Lower leg skin (tissue), 4 donors: ENCODE data around the gene PPP4R2. TPM values are rescaled to one million over a fixed set of nuclear protein-coding genes. Genes with fewer than 3 reads are reported as not detected.

Experiments used
- DNase-seq, 2 donors: peaks; one replicate each; pipeline ENCODE4 v3.0.0-alpha.2; 2019; ENCODE audit warnings: low spot score in 2 of 2
- H3K4me3 ChIP-seq: fragments of 200-600 bp; sonication (generic); 2 replicates; pipeline ENCODE4 v1.5.1; 2017; ENCODE audit warnings: mild to moderate bottlenecking, low read depth; ENCODE audit not compliant: poor library complexity, severe bottlenecking
- POLR2A ChIP-seq, 2 donors: fragments of 450-650 bp; IDR thresholded peaks; one replicate each; pipeline ENCODE4 v1.6.1; 2016 to 2017; ENCODE audit warnings: antibody characterized with exemption in 2 of 2, mild to moderate bottlenecking in 1 of 2, moderate library complexity in 1 of 2
- WGBS, 2 donors: methylation state at CpG; one replicate each; pipeline ENCODE4 v1.1.5; 2018; 5-methylcytosine and 5-hydroxymethylcytosine counted together
- intact Hi-C: fragments of 100-400 bp; cut with DNase I; formaldehyde crosslinking; loops from one replicate; pipeline ENCODE4 v1.15.0; 2023; ENCODE audit warnings: low total_unique reads
- total RNA-seq, 4 donors: library from RNA; depleted of rRNA; stranded (reverse); fragments of >200 nt; gene quantifications; one replicate each; pipeline ENCODE4 v1.1.0, GENCODE V29; 2016
- TF ChIP-seq, protein P1 (sequence below), 3 donors: fragments of 450-650 bp; IDR thresholded peaks; one replicate each; pipeline ENCODE4 v1.5.1; 2016; ENCODE audit warnings: antibody characterized with exemption in 3 of 3, mild to moderate bottlenecking in 3 of 3, moderate library complexity in 2 of 3

The PPP4R2 gene
- total RNA-seq, 4 donors from 2014 or later: 29.3 to 34.9 (median 30.7) TPM

DNA sequence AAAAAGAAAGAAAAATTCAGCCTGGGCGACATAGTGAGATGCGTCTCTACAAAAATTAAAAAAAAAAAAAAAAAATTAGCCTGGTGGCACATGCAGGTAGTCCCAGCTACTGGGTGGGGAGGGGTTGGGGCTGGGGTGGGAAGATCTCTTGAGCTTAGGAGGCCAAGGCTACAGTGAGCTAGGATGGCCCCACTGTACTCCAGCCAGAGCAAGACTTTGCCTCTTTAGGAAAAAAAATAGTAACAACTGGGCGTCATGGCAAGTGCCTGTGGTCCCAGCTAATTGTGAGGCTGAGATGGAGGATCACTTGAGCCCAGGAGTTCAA, 23.9 kb upstream of the PPP4R2 start:
- WGBS, 2 donors: 89 to 91% methylated on average over 3 of the region's 3 CpGs
- H3K4me3 ChIP-seq: no peak overlapping the region
- intact Hi-C loops: no loop called here
- no peak for DNase-seq
- TF ChIP-seq POLR2A (IDR thresholded peaks at IDR 0.05): no peak
- TF ChIP-seq, protein P1, sequence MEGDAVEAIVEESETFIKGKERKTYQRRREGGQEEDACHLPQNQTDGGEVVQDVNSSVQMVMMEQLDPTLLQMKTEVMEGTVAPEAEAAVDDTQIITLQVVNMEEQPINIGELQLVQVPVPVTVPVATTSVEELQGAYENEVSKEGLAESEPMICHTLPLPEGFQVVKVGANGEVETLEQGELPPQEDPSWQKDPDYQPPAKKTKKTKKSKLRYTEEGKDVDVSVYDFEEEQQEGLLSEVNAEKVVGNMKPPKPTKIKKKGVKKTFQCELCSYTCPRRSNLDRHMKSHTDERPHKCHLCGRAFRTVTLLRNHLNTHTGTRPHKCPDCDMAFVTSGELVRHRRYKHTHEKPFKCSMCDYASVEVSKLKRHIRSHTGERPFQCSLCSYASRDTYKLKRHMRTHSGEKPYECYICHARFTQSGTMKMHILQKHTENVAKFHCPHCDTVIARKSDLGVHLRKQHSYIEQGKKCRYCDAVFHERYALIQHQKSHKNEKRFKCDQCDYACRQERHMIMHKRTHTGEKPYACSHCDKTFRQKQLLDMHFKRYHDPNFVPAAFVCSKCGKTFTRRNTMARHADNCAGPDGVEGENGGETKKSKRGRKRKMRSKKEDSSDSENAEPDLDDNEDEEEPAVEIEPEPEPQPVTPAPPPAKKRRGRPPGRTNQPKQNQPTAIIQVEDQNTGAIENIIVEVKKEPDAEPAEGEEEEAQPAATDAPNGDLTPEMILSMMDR (IDR thresholded peaks at IDR 0.05): no peak

DNA sequence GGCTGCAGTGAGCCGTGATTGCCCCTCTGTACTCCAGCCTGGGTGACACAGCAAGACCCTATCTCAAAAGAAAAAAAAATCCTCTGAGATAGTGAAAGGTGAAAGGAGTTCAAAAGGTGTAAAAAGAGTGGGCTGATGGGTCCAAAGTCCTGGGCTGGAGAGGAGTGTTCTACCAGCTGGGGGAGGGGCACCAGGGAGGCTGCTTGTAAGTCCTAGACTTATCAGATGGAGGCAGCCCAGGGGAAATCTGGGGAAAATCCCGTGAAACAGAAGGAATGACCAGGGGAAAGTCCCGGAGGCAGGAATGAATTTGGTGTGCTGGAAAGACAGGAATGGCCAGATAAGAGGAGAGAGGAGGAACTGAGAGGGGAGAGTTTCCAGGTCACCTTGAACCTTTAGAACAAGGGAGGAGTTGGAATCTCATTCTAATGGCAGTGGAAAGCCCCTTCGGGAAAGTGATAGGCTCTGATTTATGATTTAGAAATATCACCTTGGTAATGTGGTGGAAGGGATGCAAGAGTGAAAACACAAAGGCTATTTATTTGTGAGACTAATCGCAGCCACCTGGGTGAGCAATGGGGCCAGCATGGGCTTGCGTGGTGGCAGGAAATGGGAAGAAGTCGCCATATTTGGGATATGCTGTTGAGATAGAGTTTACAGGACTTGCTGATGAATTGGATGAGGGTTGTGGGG, 23.4 kb upstream of the PPP4R2 start:
- no peak for TF ChIP-seq POLR2A (IDR thresholded peaks at IDR 0.05)
- TF ChIP-seq, protein P1 (IDR thresholded peaks at IDR 0.05): no peak
- no peak for DNase-seq
- intact Hi-C loops: no loop called here
- 49 to 56% methylated on average over 7 of the region's 7 CpGs for WGBS, 2 donors
- no peak overlapping the region for H3K4me3 ChIP-seq

DNA sequence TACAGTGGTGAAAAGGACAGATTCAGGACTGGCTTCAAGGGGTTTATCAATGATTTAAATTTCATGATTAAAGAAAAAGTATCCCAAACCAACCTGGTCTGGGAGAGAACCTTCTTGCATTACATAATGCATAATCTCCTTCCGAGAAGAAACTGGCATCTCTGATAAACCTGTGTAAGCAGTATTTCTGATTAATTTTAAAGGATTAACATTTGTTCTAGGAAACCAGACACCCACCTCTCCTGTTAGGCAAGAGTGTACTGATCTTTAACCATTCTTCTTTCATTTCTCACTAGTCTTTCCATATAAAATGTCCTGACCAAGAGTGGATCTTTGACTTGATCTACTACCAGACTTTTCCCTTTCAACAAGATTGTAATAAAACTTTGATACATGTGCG, 22.8 kb upstream of the PPP4R2 start:
- TF ChIP-seq POLR2A (IDR thresholded peaks at IDR 0.05): no peak
- TF ChIP-seq, protein P1 (IDR thresholded peaks at IDR 0.05): no peak
- intact Hi-C loops: no loop called here
- WGBS, 2 donors: 75 to 78% methylated on average over 2 of the region's 2 CpGs
- H3K4me3 ChIP-seq: no peak overlapping the region
- no peak for DNase-seq

DNA sequence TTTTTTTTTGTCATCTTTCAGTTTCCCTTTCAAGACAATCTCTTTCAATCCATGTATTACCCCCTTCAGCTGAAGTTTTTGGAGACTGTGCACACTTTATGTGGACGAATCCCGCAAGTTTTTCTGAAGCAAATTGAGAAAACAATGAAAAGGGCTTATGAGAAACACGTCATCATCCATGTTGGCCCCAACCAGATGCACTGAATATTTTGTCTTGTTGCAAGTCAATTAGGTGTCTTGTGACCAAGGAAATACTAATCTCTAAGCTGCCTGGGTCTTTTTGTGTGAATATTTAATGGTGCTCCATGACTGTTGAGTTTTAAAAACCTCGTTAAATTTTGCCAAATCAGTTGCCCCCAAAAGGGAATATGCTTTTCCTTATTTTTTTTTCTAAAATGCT, 21.7 kb upstream of the PPP4R2 start:
- no peak for DNase-seq
- intact Hi-C loops: no loop called here
- no peak overlapping the region for H3K4me3 ChIP-seq
- WGBS, 2 donors: 90 to 91% methylated on average over 4 of the region's 4 CpGs
- no peak for TF ChIP-seq POLR2A (IDR thresholded peaks at IDR 0.05)
- TF ChIP-seq, protein P1 (IDR thresholded peaks at IDR 0.05): no peak

DNA sequence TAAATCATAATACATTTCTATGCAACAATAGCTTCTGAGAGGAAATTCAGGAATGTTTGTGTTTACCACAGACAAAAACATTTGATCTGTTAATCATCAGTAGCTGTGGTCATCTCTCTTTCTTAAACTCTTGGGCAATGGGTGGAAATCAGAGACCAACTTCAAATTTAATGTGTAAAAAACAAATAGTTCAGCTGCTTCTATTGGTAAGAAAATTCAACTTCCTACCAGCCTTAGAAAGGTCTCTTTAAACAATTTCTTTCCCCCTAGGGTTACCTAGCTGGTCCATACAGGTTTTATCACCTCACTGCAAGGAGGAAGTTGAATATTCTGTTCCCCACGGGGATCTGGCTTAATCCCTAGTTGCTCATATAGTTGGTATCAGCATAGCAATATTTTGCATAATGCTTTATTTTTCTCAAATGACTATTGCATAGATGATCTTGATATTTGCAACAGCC, 20.3 kb upstream of the PPP4R2 start:
- no peak overlapping the region for H3K4me3 ChIP-seq
- 46 to 54% methylated on average over 1 of the region's 1 CpG for WGBS, 2 donors
- no peak for DNase-seq
- no peak for TF ChIP-seq POLR2A (IDR thresholded peaks at IDR 0.05)
- TF ChIP-seq, protein P1 (IDR thresholded peaks at IDR 0.05): no peak
- intact Hi-C loops: no loop called here
